ENCODE measurements around the gene DICER1.

- TF ChIP-seq POLR2A (IDR thresholded peaks at IDR 0.05; ENCODE audit: low read depth, low read length) (no peak), POLR2AphosphoS5 (IDR thresholded peaks at IDR 0.05; ENCODE audit: insufficient read depth, low read depth, low read length) (no peak), CTCF (IDR thresholded peaks at IDR 0.05; ENCODE audit: extremely low read depth in 1 of 2, insufficient read depth in 1 of 2, low read depth in 1 of 2, low read length in 2 of 2) (no peak), MYC (IDR thresholded peaks at IDR 0.05; ENCODE audit: low read depth, low read length) (no peak), EZH2 (IDR thresholded peaks at IDR 0.05; ENCODE audit: borderline replicate concordance, low read depth, low read length, severe bottlenecking) (no peak), MAX (IDR thresholded peaks at IDR 0.05; ENCODE audit: insufficient read depth, insufficient read length) (no peak)
Observed at GRCh38 chr14:95052016-95052585, 105.2 kb downstream of the DICER1 start.
